Fibroblast of pulmonary artery (primary cell): ENCODE measurements around the gene FGF1.

Experiments
- DNase-seq: peaks from one replicate; pipeline ENCODE4 v3.0.0-alpha.2; 2010; ENCODE audit warnings: low read depth
- H3K4me3 ChIP-seq: replicated peaks from 2 replicates; pipeline ENCODE4 v1.5.1; 2011; ENCODE audit warnings: low read depth, mild to moderate bottlenecking, control low read depth, low read length, moderate library complexity
- TF ChIP-seq, protein P1 (sequence below): IDR thresholded peaks from 2 replicates; pipeline ENCODE4 v1.5.1; 2011; ENCODE audit warnings: mild to moderate bottlenecking, control low read depth, low read length, inconsistent platforms; ENCODE audit errors: missing control alignments

The FGF1 gene

GRCh38 chr5:142634216-142635011 lies 51.5 kb downstream of the FGF1 start:
- DNase-seq: no peak
- TF ChIP-seq, protein P1, sequence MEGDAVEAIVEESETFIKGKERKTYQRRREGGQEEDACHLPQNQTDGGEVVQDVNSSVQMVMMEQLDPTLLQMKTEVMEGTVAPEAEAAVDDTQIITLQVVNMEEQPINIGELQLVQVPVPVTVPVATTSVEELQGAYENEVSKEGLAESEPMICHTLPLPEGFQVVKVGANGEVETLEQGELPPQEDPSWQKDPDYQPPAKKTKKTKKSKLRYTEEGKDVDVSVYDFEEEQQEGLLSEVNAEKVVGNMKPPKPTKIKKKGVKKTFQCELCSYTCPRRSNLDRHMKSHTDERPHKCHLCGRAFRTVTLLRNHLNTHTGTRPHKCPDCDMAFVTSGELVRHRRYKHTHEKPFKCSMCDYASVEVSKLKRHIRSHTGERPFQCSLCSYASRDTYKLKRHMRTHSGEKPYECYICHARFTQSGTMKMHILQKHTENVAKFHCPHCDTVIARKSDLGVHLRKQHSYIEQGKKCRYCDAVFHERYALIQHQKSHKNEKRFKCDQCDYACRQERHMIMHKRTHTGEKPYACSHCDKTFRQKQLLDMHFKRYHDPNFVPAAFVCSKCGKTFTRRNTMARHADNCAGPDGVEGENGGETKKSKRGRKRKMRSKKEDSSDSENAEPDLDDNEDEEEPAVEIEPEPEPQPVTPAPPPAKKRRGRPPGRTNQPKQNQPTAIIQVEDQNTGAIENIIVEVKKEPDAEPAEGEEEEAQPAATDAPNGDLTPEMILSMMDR: no peak

DNA sequence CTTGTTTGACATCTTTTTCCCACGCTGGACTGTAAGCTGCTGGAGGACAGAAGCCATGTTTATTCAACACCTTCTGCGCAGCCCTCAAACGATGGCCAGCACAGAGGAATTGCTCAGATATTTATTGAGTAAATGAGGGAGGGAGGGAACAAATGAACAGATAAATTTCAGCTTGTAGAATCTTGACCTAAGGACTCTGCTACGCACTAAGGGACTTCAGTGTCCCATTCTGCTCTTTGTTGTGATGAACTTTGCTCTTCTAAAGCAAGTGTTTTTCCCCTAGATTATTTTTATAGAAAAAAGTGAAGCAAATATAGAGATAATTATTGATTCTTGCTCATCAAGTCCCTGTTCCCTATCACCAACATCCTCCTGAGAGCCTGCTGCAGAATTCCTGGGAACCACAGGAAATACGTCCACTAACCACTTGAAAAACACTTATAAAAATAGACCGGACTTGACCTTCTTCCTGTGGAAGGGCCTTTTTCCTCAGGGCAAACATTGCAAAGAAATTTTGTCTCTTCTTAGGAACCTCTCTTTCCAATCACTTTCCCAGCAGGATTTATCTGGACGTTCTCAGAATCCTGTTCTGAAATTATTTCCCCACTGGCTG lies 54.9 kb downstream of the FGF1 start:
- no peak overlapping the region for H3K4me3 ChIP-seq
- peak; percentile 19 for DNase-seq
- TF ChIP-seq, protein P1: no peak

More at GRCh38 chr5:142634216-142635011, 51.5 kb downstream of the FGF1 start:
- H3K4me3 ChIP-seq: no peak overlapping the region

DNA sequence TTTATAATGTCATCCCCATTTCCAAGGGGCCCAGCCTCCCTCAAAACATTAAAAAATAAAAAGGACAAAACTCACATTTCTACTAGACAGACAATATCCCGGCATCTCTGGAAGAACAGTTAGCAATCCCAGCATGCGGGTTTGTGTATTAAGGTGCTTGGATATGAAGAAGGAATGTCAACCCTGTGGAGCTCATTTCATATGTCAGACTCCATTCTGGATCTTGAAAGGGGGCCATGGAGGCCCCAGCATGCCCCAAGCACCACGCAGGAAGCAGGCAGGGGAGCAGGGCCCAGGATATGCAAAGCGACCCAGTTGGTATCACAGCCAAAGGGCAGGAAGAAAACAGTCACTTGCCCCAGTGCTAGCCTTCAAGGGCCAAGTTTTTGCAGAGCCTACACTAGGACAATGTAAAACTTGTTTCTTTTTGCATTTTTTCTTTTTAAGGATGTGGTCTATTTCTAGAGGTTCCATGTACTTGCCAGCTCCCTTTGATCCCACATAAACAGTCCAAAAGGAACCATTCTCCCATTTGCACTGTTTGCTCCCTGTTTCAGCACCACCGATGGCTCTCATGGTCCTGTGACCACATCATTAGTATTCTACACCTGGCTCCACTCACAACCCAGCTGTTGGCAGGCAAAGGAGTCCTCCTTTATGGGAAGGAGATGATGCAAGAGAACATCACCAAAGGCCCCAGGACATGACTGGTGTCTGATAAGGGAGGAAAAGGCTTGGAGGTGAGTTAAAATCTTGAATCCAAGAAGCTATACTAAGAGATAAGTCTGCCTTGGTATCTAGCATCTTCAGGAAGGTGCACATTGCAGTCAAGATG lies 58.3 kb downstream of the FGF1 start:
- no peak overlapping the region for H3K4me3 ChIP-seq
- DNase-seq: no peak
- TF ChIP-seq, protein P1: no peak

- DNase-seq: no peak
- no peak overlapping the region for H3K4me3 ChIP-seq
- TF ChIP-seq, protein P1: no peak
Measured at GRCh38 chr5:142626786-142627185, 59.1 kb downstream of the FGF1 start.

- no peak overlapping the region for H3K4me3 ChIP-seq
- DNase-seq: no peak
- TF ChIP-seq, protein P1: no peak
Measured at GRCh38 chr5:142626099-142626498, 59.8 kb downstream of the FGF1 start.

GRCh38 chr5:142621227-142621626 lies 64.7 kb downstream of the FGF1 start:
- no peak overlapping the region for H3K4me3 ChIP-seq
- DNase-seq: peak; percentile 70
- TF ChIP-seq, protein P1: no peak
